Endodermal cell (in vitro differentiated cells): ENCODE results near the gene ZBTB16. TPM values are rescaled to one million over a fixed set of nuclear protein-coding genes. Genes with fewer than 3 reads are reported as not detected.
A peak's percentile ranks its signal among the peaks of the same experiment; 100 is the strongest.

ENCODE experiments used
- DNase-seq: peaks from one replicate; pipeline ENCODE4 v3.0.0-alpha.2; 2017
- H3K27ac ChIP-seq: 2 replicates; pipeline ENCODE4 v1.5.1; 2013; ENCODE audit warnings: mild to moderate bottlenecking, low read depth, low read length, moderate library complexity
- H3K27me3 ChIP-seq: 2 replicates; pipeline ENCODE4 v1.6.1; 2013; ENCODE audit warnings: mild to moderate bottlenecking, low read length, moderate library complexity; ENCODE audit not compliant: insufficient read depth, control insufficient read depth, poor library complexity, severe bottlenecking
- H3K36me3 ChIP-seq: 2 replicates; pipeline ENCODE4 v1.7.0; 2013; ENCODE audit warnings: mild to moderate bottlenecking, low read length, moderate library complexity; ENCODE audit not compliant: control insufficient read depth, insufficient read depth
- H3K4me1 ChIP-seq: one replicate; pipeline ENCODE4 v1.7.0; 2013; ENCODE audit warnings: low read length; ENCODE audit not compliant: control insufficient read depth, insufficient read depth
- H3K4me3 ChIP-seq: 2 replicates; pipeline ENCODE4 v1.5.1; 2013; ENCODE audit warnings: mild to moderate bottlenecking, low read length, moderate library complexity
- H3K9ac ChIP-seq: 2 replicates; pipeline ENCODE4 v1.6.1; 2013; ENCODE audit warnings: mild to moderate bottlenecking, low read length, moderate library complexity; ENCODE audit not compliant: poor library complexity, severe bottlenecking; ENCODE audit errors: extremely low read depth
- H3K9me3 ChIP-seq: 2 replicates; pipeline ENCODE4 v1.6.1; 2013; ENCODE audit warnings: mild to moderate bottlenecking, low read length, moderate library complexity; ENCODE audit not compliant: control insufficient read depth
- H3K27ac Mint-ChIP-seq: 2 replicates; pipeline ENCODE4 v1.8.0; 2020; ENCODE audit warnings: mixed read lengths
- H3K27me3 Mint-ChIP-seq: 2 replicates; pipeline ENCODE4 v1.8.0; 2021; ENCODE audit warnings: mild to moderate bottlenecking, mixed read lengths; ENCODE audit not compliant: insufficient read depth
- H3K36me3 Mint-ChIP-seq: 2 replicates; pipeline ENCODE4 v1.8.0; 2020; ENCODE audit warnings: low read depth, mixed read lengths
- H3K4me1 Mint-ChIP-seq: 2 replicates; pipeline ENCODE4 v1.8.0; 2020; ENCODE audit warnings: mixed read lengths
- H3K4me3 Mint-ChIP-seq: 2 replicates; pipeline ENCODE4 v1.8.0; 2020; ENCODE audit warnings: mild to moderate bottlenecking, moderate library complexity, mixed read lengths
- H3K9me3 Mint-ChIP-seq: 2 replicates; pipeline ENCODE4 v1.8.0; 2020; ENCODE audit warnings: mild to moderate bottlenecking, mixed read lengths
- WGBS, 2 experiments: methylation state at CpG; one replicate each; pipeline versions ENCODE4 v1.1.5 to v1.1.7; 2013; ENCODE audit warnings: missing lambda C conversion rate in 2 of 2, mixed read lengths in 1 of 2; ENCODE audit not compliant: insufficient coverage in 1 of 2, insufficient read length in 1 of 2; 5-methylcytosine and 5-hydroxymethylcytosine counted together
- total RNA-seq, 2 donors: library from RNA; stranded (reverse); fragmentation: NEBNext Ultra II Directional in 1 of 2; extraction: Animal tissue kit (Norgen Biotek cat#: 25700) in 1 of 2; gene quantifications; 2 replicates in 1 of 2; 3 replicates in 1 of 2; pipeline ENCODE4 v1.2.1, GENCODE V29; 2021
- TF ChIP-seq, protein P1 (sequence below): fragments of 200-600 bp; sonication (generic); conservative IDR thresholded peaks from 2 replicates; pipeline ENCODE4 v1.5.0; 2021; ENCODE audit warnings: antibody characterized with exemption, mild to moderate bottlenecking

ZBTB16 gene
- total RNA-seq, 2 donors from 2014 or later = 4.1 to 5.8 TPM

DNA sequence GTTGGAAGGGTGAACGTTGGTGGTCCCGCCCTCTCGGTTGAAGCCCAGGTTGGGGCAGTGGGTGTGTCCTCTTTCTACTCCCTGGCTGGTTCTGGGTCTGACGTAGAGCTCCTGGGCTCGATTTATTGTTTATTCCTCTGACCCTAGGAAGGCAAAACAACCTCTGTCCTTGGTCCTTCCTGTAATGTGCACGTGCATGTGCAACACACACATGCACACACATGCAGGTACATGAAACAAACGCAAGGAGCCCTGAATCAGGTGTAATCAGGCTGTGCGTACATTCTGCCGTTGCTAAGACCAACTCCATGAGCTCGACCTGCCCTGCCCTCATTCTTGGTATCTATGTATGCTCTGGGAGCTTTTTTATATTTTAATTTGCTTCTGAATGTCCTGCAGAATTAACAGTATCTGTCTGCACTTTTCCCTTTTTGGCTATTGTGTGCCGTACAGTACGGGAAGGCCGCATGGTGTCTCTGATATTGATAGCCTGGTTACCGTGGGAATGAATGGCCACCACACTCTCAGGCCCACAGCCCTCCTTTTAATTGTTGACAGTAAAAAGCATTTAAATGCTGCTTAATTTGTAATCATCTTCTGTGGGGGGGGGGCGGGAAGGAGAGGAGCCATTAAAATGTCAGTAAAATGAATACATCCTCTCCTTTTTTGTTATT is 170.7 kb downstream of the ZBTB16 start:
- peaks cover 31% of the 10 kb centered on the region for H3K27me3 ChIP-seq
- Mint-ChIP-seq H3K9me3 (no peaks in the 10 kb centered on the region), H3K4me1 (peaks cover 4% of the 10 kb centered on the region), H3K36me3 (no peaks in the 10 kb centered on the region), H3K27me3 (peaks cover 16% of the 10 kb centered on the region), H3K4me3 (no peak overlapping the region), H3K27ac (no peak overlapping the region)
- no peaks in the 10 kb centered on the region for H3K36me3 ChIP-seq
- no peaks in the 10 kb centered on the region for H3K4me1 ChIP-seq
- TF ChIP-seq, protein P1, sequence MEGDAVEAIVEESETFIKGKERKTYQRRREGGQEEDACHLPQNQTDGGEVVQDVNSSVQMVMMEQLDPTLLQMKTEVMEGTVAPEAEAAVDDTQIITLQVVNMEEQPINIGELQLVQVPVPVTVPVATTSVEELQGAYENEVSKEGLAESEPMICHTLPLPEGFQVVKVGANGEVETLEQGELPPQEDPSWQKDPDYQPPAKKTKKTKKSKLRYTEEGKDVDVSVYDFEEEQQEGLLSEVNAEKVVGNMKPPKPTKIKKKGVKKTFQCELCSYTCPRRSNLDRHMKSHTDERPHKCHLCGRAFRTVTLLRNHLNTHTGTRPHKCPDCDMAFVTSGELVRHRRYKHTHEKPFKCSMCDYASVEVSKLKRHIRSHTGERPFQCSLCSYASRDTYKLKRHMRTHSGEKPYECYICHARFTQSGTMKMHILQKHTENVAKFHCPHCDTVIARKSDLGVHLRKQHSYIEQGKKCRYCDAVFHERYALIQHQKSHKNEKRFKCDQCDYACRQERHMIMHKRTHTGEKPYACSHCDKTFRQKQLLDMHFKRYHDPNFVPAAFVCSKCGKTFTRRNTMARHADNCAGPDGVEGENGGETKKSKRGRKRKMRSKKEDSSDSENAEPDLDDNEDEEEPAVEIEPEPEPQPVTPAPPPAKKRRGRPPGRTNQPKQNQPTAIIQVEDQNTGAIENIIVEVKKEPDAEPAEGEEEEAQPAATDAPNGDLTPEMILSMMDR = no peak
- H3K9me3 ChIP-seq = peaks cover 4% of the 10 kb centered on the region
- H3K9ac ChIP-seq = no peak overlapping the region
- H3K4me3 ChIP-seq = no peak overlapping the region
- WGBS, 2 experiments = 88 to 93% methylated on average over 8 to 14 of the region's 15 CpGs
- H3K27ac ChIP-seq = peak overlapping the region; percentile 61
- no peak for DNase-seq

DNA sequence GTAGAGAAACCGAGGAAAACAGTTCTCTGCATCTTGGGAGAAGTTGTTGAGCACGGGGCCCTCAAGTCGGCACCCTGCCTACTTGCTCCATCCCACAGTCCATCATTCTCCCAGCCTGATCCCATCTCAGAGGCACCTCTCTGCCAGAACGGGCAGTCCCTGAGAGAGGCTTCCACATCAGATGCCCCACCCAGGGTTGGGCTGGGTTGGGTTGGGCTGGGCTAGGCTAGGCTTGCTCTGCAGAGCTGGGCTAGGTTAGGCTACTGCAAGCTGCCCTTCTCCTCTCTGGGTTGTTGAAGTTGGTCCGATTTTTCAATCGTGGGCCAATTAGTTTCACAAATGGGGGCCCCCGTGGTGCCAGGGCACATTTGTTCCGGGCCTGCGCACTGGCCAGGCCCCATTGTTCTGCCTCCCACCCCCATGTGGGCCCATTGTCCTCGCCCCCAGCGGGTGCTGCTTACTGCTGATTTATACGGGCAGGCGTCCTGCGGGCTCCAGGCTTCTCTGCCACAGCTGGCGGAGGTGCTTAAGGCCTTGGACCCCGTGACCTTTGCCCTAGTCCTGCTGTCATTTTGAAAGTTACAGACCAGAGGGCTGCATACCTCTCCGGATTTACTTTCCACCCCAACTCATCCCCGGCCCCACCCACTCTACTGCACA is 173.0 kb downstream of the ZBTB16 start:
- Mint-ChIP-seq H3K36me3 (no peaks in the 10 kb centered on the region), H3K9me3 (no peaks in the 10 kb centered on the region), H3K4me1 (no peaks in the 10 kb centered on the region), H3K4me3 (no peak overlapping the region), H3K27ac (no peak overlapping the region), H3K27me3 (peaks cover 18% of the 10 kb centered on the region)
- H3K9me3 ChIP-seq = peaks cover 4% of the 10 kb centered on the region
- no peak for DNase-seq
- H3K27me3 ChIP-seq = peaks cover 27% of the 10 kb centered on the region
- no peaks in the 10 kb centered on the region for H3K4me1 ChIP-seq
- TF ChIP-seq, protein P1 = no peak
- 67% methylated on average over 9 to 17 of the region's 18 CpGs for WGBS, 2 experiments
- H3K4me3 ChIP-seq = no peak overlapping the region
- H3K27ac ChIP-seq = peak overlapping the region; percentile 76
- no peak overlapping the region for H3K9ac ChIP-seq
- H3K36me3 ChIP-seq = no peaks in the 10 kb centered on the region

DNA sequence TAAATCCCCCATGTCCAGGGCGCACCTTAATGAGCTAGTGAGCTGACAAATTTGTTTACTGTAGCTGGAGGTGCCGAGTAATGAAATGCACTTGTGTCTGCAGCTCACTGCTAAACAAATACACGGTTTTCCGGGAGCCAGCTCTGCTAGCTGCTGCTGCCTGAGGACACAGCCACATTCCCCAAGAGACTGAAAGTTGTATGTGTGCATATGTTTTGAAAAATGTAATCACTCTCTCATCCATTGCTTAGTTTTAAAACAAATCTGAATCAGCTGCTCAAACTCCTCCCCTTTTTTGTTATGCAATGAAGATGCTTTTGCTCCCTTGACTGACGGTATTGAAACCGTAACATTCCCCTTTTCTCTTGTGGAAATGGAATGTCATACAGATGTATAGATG is 174.2 kb downstream of the ZBTB16 start:
- Mint-ChIP-seq H3K4me3 (no peak overlapping the region), H3K4me1 (no peaks in the 10 kb centered on the region), H3K27ac (no peak overlapping the region), H3K36me3 (no peaks in the 10 kb centered on the region), H3K27me3 (peaks cover 21% of the 10 kb centered on the region), H3K9me3 (no peaks in the 10 kb centered on the region)
- H3K4me1 ChIP-seq = no peaks in the 10 kb centered on the region
- H3K27ac ChIP-seq = peak overlapping the region; percentile 76
- WGBS, 2 experiments = 81 to 87% methylated on average over 2 to 6 of the region's 6 CpGs
- H3K9ac ChIP-seq = no peak overlapping the region
- peaks cover 4% of the 10 kb centered on the region for H3K9me3 ChIP-seq
- DNase-seq = no peak
- H3K27me3 ChIP-seq = peaks cover 27% of the 10 kb centered on the region
- H3K4me3 ChIP-seq = no peak overlapping the region
- no peaks in the 10 kb centered on the region for H3K36me3 ChIP-seq
- TF ChIP-seq, protein P1 = no peak
